DOHH2 (cell line): ENCODE results near the gene ADCY4.

ENCODE experiments used
- CTCF ChIP-seq: fragments of 200-600 bp; sonication (generic); IDR thresholded peaks from one replicate; pipeline ENCODE4 v1.5.1; 2014; ENCODE audit warnings: antibody characterized with exemption, mild to moderate bottlenecking, low read depth, low read length; ENCODE audit not compliant: poor library complexity, severe bottlenecking
- EZH2phosphoT487 ChIP-seq: fragments of 200-600 bp; sonication (generic); IDR thresholded peaks from 2 replicates; pipeline ENCODE4 v1.6.1; 2017; ENCODE audit warnings: borderline replicate concordance, mild to moderate bottlenecking, antibody characterized with exemption, low read length, moderate library complexity, mixed read lengths

GRCh38 chr14:24277606-24278321, 57.1 kb downstream of the ADCY4 start:
- TF ChIP-seq CTCF = no peak
- TF ChIP-seq EZH2phosphoT487 = no peak
